HG02571 (cell line): ENCODE measurements around the gene RBM6.
"Not testable (repeated sequence)": the region's sequence is repeated elsewhere in the genome, so short reads cannot be mapped to it uniquely, and the experiment has no call there.

ENCODE experiments used
- ATAC-seq: cut with Tn5 transposase; IDR thresholded peaks from one replicate; pipeline ENCODE4 v1.9.1; 2021; ENCODE audit warnings: mild to moderate bottlenecking, moderate library complexity; ENCODE audit not compliant: unreplicated experiment

Gene RBM6

DNA sequence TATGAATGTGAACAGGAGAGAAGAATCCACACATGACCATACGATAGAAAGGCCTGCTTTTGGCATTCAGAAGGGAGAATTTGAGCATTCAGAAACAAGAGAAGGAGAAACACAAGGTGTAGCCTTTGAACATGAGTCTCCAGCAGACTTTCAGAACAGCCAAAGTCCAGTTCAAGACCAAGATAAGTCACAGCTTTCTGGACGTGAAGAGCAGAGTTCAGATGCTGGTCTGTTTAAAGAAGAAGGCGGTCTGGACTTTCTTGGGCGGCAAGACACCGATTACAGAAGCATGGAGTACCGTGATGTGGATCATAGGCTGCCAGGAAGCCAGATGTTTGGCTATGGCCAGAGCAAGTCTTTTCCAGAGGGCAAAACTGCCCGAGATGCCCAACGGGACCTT lies 28.4 kb downstream of the RBM6 start:
- no peak for ATAC-seq

DNA sequence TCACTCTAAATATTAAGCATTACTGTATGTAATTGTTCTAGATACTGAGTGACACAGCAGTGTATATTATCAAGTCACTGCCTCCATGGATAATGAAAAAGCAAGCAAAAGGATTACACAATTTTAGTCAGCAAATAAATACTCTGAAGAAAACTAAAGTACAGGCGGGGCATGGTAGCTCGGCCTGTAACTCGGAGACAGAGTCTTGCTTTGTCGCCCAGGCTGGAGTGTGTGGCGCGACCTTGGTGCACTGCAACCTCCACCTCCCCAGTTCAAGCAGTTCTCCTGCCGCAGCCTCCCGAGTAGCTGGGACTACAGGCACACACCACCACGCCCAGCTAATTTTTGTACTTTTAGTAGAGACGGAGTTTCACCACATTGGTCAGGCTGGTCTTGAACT lies 32.7 kb downstream of the RBM6 start:
- ATAC-seq, result no peak

DNA sequence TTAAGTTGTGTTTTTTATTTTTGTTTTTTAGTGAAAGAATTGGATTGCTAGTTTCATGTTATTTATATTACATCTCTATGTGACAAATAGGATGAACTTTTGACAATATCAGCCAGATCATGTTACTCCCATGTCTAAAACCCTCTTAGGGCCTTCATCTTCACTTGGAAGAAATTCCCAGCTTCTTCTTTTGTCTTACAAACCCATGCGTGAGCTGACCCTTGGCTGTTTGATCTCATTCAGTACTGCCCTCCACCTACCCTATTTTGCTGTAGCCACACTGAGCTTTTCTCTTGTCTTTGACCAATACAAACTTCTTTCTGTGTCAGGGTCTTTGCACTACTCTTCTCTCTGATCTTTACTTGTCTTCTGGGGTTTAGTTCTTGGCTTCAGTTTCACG lies 37.0 kb downstream of the RBM6 start:
- ATAC-seq, result no peak

DNA sequence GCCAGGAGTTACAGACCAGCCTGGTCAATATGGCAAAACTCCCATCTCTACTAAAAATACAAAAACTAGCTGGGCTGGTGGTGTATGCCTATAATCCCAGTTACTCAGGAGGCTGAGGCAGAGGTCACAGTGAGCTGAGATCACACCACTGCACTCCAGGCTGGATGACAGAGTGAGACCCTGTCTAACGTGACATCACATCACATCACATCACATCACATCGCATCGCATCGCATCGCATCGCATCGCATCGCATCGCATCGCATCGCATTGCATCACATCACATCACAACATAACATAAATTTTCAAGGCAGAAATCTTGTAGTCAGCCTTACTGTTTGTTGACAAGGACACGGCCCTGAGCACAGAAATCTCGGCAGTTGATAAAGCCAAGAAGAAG lies 44.4 kb downstream of the RBM6 start:
- no peak for ATAC-seq

DNA sequence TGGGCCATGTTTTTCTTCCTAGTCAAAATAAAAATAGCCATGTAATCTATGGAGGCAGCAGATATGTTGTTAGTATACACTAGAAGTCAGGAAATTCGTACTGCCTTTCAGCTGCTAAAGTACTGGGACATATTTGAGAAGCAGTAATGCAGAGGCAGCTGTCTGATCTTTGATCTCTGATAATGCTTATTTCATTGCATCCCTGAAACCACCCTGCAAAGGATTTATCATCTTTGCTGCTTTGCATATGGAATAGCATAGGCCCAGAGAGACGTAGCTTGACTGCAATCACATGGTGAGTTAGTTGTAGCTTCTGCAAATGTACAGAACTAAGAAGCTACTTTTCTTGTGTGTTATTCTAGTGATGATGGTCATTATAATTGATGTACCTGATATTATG lies 52.4 kb downstream of the RBM6 start:
- ATAC-seq, result no peak

DNA sequence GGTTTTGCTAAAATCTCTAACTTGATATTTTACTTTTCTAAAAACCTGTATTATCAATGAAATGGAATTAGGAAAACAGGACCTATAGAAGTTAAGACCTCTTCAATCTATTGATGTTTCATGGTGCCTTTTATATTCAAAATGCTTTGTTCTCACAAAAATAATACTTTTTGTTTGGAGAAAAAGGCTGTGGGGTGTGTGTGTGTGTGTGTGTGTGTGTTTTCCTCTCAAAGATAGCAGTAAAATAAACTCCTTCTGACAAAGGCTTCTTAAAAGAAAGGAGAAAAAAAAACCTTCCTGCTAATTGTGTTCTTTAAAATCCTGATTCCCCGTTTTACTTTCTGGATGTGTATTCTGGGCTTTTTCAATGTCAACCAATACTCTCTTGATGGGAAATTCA lies 54.5 kb downstream of the RBM6 start:
- ATAC-seq, result no peak

DNA sequence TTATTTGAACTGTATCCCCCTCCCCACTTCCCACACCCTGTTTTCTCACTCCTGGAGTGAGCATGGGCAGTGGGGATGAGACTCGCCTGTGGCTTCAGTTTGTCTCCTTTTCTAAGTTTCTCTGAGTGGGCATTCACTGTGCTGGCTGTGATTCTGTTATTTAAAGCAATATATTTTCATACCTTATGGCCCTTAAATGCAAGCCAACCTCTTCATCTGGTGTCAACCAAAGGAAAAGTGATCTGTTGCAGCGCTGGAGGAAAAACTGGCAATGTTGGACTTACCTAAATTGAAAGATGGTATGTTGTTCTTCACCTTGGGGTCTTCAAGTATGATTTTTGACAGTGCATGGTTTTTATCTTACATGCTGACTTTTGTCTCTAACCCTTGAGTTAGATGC lies 56.1 kb downstream of the RBM6 start:
- no peak for ATAC-seq

DNA sequence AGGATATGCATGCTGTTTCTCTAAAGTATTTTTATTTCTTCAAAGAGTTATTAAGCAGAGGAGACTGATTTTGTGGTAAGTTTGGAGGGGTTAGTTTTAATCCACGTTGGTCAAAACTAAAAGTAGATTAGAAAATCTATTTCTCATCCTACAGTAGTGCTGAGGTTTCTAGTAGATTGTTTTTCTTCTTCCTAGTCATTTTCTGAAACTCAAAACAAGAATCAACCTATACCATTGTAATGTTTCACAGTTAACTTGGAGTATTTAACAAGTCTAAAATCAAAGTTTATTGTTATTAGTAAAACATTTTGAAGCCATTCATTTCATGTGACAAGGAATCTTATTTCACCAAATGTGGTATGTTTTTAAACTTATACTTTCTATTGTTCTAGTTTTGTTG lies 57.9 kb downstream of the RBM6 start:
- no peak for ATAC-seq

DNA sequence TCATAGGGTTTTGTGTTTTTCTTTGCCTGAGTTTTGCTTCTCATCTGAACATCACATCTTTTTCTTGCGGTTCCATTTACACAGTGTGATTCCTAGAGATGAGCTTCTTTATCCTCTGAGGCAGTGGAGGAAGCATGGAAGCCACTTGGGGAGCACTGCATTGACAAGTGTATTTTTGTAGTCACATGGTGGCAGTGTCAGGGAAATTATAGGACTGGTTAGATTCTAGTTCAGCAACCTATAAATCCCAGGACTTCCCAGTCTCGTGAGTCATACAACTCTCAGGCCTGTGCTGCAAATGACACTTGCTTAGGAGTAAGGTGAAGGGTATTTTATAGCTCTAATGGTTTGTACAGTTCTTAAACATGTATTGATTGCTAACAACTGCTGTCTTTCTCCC lies 58.4 kb downstream of the RBM6 start:
- ATAC-seq, result no peak

DNA sequence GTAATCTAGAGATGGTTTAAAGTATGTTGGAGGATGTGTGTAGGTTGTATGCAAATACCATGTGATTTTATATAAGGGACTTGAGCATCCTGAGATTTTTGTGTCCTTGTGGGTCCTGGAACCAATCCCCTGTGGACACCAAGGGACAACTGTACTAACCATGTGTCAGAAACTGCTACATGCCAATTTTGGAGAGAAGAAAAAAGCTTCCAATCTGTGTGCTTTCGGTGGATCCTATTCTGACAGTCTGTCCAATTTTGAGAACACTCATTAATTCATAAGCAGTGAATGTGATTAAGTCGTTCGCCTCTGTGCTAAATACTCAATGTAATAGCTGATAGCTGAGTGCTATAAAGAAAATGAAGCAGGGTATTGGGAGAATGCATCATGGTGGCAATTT lies 61.6 kb downstream of the RBM6 start:
- ATAC-seq, result no peak

DNA sequence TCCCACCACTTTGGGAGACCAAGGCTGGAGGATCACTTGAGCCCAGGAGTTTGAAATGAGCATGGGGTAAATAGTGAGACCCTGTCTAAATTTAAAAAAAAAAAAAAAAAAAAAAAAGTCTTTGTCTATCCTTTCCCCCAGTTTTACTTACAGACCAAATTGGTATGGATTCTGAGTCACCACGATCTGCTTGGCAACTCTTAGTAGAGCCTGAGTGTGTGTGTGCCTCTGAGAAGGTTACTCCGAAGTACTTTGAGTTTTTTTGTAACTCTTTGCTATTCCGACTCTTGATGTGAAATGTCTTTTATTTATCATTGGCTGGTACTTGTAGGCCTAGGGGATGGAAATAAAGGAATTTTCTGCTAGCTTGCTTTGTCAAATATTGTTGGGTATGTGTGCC lies 63.3 kb downstream of the RBM6 start:
- ATAC-seq, result no peak

DNA sequence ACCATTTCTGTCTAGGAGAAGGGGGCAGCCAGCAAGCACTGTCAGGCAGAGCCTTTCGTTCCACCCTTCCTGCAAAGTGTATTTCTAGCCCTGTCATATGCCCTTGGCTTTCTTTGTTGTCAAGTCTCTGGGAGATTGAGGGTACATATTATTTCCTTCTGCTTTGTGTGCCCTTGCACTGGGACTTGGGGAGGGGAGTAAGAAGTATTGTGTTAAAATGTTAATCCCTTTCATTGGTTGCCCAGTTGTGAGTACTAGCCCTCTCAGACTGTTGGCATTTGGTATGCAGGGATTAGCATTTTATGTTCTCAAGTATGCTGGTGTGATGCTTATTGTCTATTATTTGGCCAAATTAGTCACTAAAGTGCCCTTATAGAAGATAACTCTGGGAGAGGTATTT lies 63.9 kb downstream of the RBM6 start:
- ATAC-seq, result no peak

DNA sequence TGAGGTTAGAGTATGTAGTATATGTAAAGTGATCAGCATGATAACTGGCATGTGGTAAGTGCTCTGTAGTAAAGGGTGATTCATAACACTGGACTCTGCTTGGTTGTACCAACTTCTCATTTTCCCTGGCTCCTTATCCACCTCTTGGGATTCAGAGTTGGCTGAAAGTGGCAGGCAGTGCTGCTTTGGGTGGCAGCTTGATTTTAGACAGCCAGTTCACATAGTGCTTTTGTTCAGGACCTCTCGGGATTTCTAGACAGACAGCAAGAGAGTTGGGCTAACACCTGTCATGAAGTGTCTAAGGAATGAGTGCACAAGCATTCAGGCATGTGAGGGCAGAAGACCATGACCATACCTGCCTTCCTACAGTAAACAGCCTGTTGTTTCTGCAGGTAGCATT lies 69.0 kb downstream of the RBM6 start:
- ATAC-seq, result no peak

DNA sequence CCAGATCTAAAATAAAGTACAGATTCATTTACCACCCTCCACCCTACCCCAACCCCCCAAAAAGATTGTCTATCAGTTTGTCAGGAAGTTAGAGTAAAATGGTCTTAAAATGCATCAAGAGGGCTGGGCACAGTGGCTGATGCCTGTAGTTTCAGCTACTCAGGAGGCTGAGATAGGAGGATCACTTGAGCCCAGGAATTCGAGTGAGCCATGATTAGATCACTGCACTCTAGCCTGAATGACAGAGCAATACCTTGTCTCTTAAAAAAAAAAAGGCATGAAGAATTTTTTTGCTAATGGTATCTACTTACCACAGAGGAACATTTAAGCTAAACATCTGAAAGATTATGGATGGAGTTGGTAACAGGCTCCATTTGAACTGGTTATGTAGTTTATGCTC lies 71.0 kb downstream of the RBM6 start:
- no peak for ATAC-seq

DNA sequence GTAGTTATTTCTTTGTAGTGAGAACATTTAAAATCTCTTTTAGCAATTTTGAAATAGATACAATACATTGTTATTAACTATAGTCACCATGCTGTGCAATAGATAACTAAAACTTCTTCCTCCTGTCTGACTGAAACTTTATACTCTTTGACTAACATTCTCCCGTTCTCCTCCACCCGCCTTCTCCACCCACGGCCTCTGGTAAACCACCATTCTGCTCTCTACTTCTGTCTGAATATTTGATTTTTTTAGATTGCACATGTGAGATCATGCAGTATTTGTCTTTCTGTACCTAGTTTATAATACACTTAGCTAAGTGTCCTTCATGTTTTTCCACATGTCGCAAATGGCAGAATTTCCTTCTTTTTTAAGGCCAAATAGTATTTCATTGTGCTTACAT lies 76.0 kb downstream of the RBM6 start:
- no peak for ATAC-seq

DNA sequence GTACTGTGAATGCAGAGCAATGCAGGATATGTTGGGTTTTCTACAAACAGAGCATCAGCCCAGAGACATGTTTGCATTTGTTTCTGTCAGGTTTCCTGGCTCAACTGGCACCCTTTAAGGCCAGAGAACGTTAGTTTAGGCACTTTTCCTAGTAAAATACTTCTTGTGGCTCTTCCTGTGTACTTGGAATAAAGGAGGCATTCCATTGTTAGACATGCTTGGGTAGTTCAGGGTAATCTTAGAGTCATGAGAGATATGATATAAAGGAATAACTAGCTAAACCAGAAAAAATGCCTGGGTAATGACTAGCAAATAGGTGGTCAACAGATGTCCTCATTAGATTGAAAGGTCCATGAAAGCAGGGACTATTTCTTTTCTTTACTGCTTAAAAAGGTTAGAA lies 88.4 kb downstream of the RBM6 start:
- no peak for ATAC-seq

DNA sequence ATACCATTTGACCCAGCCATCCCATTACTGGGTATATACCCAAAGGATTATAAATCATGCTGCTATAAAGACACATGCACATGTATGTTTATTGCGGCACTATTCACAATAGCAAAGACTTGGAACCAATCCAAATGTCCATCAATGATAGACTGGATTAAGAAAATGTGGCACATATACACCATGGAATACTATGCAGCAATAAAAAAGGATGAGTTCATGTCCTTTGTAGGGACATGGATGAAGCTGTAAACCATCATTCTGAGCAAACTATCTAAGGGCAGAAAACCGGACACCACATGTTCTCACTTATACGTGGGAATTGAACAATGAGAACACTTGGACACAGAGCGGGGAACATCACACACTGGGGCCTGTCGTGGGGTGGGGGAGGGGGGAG lies 91.3 kb downstream of the RBM6 start:
- ATAC-seq, result not testable (repeated sequence)

DNA sequence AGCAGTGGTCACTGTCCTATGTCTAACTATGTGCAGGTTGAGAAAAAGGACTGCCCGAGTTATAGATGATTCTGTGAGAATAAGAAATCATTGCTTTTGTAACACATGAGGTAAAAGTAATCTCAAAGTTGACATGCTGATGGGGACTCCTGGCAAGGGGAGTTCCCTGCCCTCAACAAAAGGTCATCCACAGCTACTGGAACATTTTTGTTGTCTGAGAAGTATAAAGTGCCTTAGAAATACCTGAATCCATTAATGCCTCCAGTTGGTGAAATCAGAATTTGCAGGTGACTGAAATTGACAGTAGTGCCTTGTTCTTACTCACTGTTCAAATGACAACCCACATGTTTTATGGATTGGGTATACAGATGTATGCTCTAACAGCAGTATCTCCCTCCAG lies 105.0 kb downstream of the RBM6 start:
- ATAC-seq, result no peak

DNA sequence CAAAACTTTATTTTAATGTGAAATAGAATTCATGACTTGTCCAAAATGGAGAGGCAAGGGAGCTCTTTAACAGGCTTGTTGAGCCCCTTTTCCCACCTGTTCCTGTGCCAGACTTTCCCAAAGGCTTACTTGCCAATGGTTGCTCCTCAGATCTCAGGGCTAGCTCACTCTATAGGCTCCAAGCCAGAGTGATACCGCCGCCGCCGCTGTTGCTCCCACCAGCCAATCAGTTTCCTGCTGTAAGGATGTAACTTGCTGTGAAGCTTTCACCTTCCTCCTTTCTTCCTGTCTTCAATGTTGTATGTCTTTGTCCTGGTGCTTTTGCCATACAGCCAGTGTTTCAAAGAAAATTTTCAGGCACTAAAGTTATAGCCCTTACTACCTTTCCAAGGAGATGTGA lies 107.5 kb downstream of the RBM6 start:
- no peak for ATAC-seq

DNA sequence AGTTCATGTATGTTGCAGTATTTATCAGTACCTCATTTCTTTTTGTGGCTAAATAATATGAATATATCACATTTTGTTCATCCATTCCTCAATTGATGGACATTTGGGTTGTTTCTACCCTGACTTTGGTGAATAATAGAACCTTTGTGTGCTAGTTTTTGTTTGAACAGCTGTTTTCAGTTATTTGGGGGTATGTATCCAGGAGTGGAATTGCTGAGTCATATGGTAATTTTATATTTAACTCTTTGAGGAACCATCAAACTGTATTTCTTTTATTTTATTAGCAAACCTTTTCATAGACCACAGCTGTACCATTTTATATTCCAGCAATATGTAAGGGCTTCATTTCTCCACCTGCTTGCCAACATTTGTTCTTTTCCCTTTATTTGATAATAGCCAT lies 110.4 kb downstream of the RBM6 start:
- no peak for ATAC-seq

DNA sequence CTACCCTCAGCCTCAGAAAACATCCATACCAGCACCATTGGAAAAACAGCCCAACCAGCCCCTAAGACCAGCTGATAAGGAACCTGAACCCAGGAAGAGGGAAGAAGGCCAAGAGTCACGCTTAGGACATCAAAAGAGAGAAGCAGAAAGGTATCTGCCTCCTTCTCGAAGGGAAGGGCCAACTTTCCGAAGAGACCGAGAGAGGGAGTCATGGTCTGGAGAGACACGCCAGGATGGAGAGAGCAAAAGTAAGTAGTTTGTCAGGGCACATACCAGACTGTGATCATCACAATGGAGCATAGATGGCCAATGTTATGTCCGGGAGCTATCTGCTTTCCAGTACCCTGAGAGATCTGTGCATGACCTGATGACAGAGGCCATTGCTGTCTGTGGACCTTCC lies 117.8 kb downstream of the RBM6 start:
- ATAC-seq, result no peak

DNA sequence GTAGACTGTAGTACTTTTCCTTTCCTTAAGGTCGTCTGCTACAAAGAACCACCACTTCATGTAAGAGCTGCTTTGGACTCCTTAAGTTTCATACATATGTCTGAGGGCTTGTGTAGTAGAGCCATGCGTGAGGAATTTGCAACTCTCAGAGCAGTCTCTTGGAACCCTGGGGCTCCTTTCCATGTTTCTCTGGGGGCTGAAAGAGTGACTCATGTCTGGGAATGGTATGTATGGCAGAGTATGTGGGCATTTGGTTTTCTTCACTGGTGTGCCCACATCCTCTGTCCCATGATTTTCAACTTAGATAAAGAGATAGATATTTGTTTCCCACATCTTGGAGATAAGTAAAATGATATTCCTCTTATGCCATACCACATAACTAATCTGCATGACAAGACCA lies 128.2 kb downstream of the RBM6 start:
- ATAC-seq, result no peak

DNA sequence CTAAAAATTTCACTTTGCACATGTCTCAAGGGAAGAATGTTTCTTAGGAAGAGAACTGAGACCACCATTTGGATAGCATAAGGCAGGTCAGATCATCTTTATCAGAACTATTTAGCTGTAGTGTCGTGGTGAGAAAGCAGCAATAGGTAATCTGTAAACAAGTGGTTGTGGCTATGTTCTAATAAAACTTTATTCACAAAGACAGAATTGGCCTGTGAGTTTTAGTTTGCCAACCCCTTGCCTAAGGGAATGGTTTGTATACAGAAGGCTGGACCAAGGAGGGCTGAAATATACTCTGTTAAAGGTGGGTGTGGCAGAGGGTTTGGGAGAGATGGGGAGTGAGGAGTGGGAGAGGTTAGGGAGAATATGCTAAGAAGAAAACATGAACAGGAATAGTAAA lies 138.1 kb downstream of the RBM6 start:
- no peak for ATAC-seq

DNA sequence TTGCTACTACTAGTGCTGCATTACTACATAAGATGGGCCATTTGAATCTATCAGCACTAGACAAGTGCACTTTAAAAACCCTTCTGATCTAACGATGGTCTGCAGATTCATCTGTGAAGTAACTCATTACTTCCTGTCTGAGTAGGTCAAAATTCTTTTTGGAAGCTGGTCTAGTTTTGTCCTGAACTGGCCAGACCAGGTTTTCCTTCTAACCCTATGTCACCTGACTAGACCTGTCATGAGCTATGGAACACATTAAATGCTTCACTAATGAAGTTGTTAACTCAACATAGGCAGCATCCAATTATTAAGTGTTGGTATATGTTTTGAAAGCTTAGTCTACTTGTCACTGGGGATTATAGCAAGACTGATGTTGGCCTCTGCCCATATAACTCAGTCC lies 138.7 kb downstream of the RBM6 start:
- ATAC-seq, result no peak
